SU-DHL-6 (cell line): ENCODE measurements around the gene LINGO4.

Source experiments
- H2AFZ ChIP-seq: fragments of 200-600 bp; sonication (generic); 2 replicates; pipeline ENCODE4 v1.6.1; 2014; ENCODE audit warnings: low read depth, mild to moderate bottlenecking, moderate library complexity, mixed read lengths, antibody characterized with exemption, low read length; ENCODE audit not compliant: severe bottlenecking
- H3F3A ChIP-seq: fragments of 200-600 bp; shearing (Covaris generic); 2 replicates; pipeline ENCODE4 v1.6.0; 2016; ENCODE audit warnings: antibody characterized with exemption, mild to moderate bottlenecking; ENCODE audit not compliant: insufficient read depth
- H3K27ac ChIP-seq: fragments of 200-600 bp; sonication (generic); 2 replicates; pipeline ENCODE4 v1.5.1; 2016; ENCODE audit warnings: low read depth, mild to moderate bottlenecking, low read length, moderate library complexity, mixed read lengths
- H3K27me3 ChIP-seq: fragments of 200-600 bp; sonication (generic), shearing (Covaris generic); 2 replicates; pipeline ENCODE4 v1.6.0; 2014; ENCODE audit warnings: mild to moderate bottlenecking, low read length
- H3K36me3 ChIP-seq: fragments of 200-600 bp; sonication (generic); 2 replicates; pipeline ENCODE4 v1.6.1; 2014; ENCODE audit warnings: mild to moderate bottlenecking, low read length, mixed read lengths
- H3K4me2 ChIP-seq: fragments of 300-600, 200-600 bp; shearing (Covaris generic), sonication (generic); 2 replicates; pipeline ENCODE4 v1.6.0; 2014; ENCODE audit warnings: low read length, low read depth, mild to moderate bottlenecking; ENCODE audit not compliant: poor library complexity, severe bottlenecking
- H3K4me3 ChIP-seq: fragments of 200-600 bp; sonication (generic); 2 replicates; pipeline ENCODE4 v1.5.1; 2014; ENCODE audit warnings: antibody characterized with exemption, low read length, mild to moderate bottlenecking, mixed read lengths; ENCODE audit not compliant: insufficient read depth, poor library complexity, severe bottlenecking
- H3K79me2 ChIP-seq: fragments of 200-600 bp; sonication (generic); 2 replicates; pipeline ENCODE4 v1.6.1; 2014; ENCODE audit warnings: mild to moderate bottlenecking, low read length, moderate library complexity; ENCODE audit not compliant: insufficient read depth
- H3K9ac ChIP-seq: fragments of 200-600 bp; sonication (generic); 2 replicates; pipeline ENCODE4 v1.7.0; 2014; ENCODE audit warnings: mild to moderate bottlenecking, low read length
- H3K9me2 ChIP-seq: fragments of 200-600 bp; sonication (generic); replicated peaks from 2 replicates; pipeline ENCODE4 v1.6.1; 2014; ENCODE audit warnings: low read length; ENCODE audit not compliant: insufficient read depth
- H3K9me3 ChIP-seq: fragments of 200-600 bp; sonication (generic); 2 replicates; pipeline ENCODE4 v1.6.1; 2014; ENCODE audit warnings: low read length, mixed read lengths; ENCODE audit not compliant: insufficient read depth
- H4K20me1 ChIP-seq: fragments of 200-600 bp; sonication (generic); 2 replicates; pipeline ENCODE4 v1.6.1; 2014; ENCODE audit warnings: low read depth, mild to moderate bottlenecking, antibody characterized with exemption, low read length, moderate library complexity, mixed read lengths
- CTCF ChIP-seq: fragments of 200-600 bp; sonication (generic); IDR thresholded peaks from one replicate; pipeline ENCODE4 v1.5.1; 2017; ENCODE audit warnings: antibody characterized with exemption, mild to moderate bottlenecking, low read length, moderate library complexity; ENCODE audit not compliant: insufficient read depth, poor library complexity, severe bottlenecking
- EZH2phosphoT487 ChIP-seq: fragments of 200-600 bp; sonication (generic), shearing (Covaris generic); conservative IDR thresholded peaks from 2 replicates; pipeline ENCODE4 v1.6.1; 2018; ENCODE audit warnings: mild to moderate bottlenecking, antibody characterized with exemption, low read length, moderate library complexity, mixed read lengths

LINGO4 gene

GRCh38 chr1:151802372-151802771 lies 2.8 kb downstream of the LINGO4 start:
- Histone ChIP-seq H3F3A (no peaks in the 10 kb centered on the region), H3K4me2 (no peak overlapping the region), H3K9ac (no peak overlapping the region), H3K79me2 (no peaks in the 10 kb centered on the region), H3K27me3 (no peaks in the 10 kb centered on the region), H3K27ac (no peak overlapping the region), H4K20me1 (no peaks in the 10 kb centered on the region), H3K36me3 (no peaks in the 10 kb centered on the region), H2AFZ (no peak overlapping the region), H3K9me2 (no peaks in the 10 kb centered on the region), H3K4me3 (no peak overlapping the region), H3K9me3 (no peaks in the 10 kb centered on the region)
- TF ChIP-seq EZH2phosphoT487 (no peak), CTCF (no peak)

GRCh38 chr1:151801846-151802245 lies 3.4 kb downstream of the LINGO4 start:
- no peak for TF ChIP-seq CTCF
- Histone ChIP-seq H3K36me3 (no peaks in the 10 kb centered on the region), H3K4me2 (no peak overlapping the region), H3K27me3 (no peaks in the 10 kb centered on the region), H3K9me2 (no peaks in the 10 kb centered on the region), H3K9ac (no peak overlapping the region), H3F3A (no peaks in the 10 kb centered on the region), H2AFZ (no peak overlapping the region), H3K79me2 (no peaks in the 10 kb centered on the region), H3K4me3 (no peak overlapping the region), H3K9me3 (no peaks in the 10 kb centered on the region), H4K20me1 (no peaks in the 10 kb centered on the region), H3K27ac (no peak overlapping the region)

DNA sequence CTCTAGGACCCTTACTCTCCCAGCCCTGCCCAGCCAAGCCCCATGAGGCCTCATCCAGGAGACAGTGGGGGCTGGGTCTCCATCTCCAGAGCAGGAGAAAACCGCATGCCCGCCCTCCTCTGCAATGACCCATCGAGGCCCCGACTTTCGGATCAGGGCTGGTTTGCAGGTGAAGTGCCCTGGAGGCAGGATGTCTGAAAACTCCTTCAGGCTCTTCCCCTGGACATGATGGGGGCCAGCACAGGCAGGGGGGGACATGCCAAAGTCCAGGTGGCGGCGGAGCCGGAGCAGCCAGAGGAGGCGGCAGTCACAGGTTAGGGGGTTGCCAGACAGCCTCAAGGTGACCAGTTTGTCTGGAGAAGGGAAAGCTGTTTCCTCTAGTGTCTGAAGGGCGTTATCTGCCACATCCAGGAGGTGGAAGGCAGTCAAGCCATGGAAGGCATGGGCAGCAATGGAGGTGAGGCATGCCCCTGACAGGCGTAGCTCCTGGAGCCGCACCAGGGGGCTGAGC lies 3.9 kb downstream of the LINGO4 start:
- no peak for TF ChIP-seq CTCF
- TF ChIP-seq EZH2phosphoT487, result no peak
- H3K27me3 ChIP-seq, result no peaks in the 10 kb centered on the region
- no peaks in the 10 kb centered on the region for H3K9me3 ChIP-seq
- no peak overlapping the region for H2AFZ ChIP-seq
- H3K36me3 ChIP-seq, result no peaks in the 10 kb centered on the region
- H4K20me1 ChIP-seq, result no peaks in the 10 kb centered on the region
- no peak overlapping the region for H3K27ac ChIP-seq
- H3K9ac ChIP-seq, result no peak overlapping the region
- no peaks in the 10 kb centered on the region for H3F3A ChIP-seq
- no peaks in the 10 kb centered on the region for H3K9me2 ChIP-seq
- no peaks in the 10 kb centered on the region for H3K79me2 ChIP-seq
- no peak overlapping the region for H3K4me3 ChIP-seq
- no peak overlapping the region for H3K4me2 ChIP-seq
